Body of pancreas (tissue), 4 donors: ENCODE results near the gene CCDC127.
"Not testable (repeated sequence)": the region's sequence is repeated elsewhere in the genome, so short reads cannot be mapped to it uniquely, and the experiment has no call there.

Experiments
- POLR2A ChIP-seq, 3 donors: fragments of 450-650 bp; IDR thresholded peaks; one replicate each; pipeline ENCODE4 v1.6.1; 2016; ENCODE audit warnings: antibody characterized with exemption in 3 of 3, mild to moderate bottlenecking in 2 of 3
- TF ChIP-seq, protein P1 (sequence below), 7 experiments: fragments of 450-650 bp in 4 of 7; fragments of 200-600 bp in 3 of 7; sonication (generic) in 3 of 7; IDR thresholded peaks; one replicate each; pipeline ENCODE4 v1.5.1; 2016 to 2019; ENCODE audit warnings: antibody characterized with exemption in 7 of 7

DNA sequence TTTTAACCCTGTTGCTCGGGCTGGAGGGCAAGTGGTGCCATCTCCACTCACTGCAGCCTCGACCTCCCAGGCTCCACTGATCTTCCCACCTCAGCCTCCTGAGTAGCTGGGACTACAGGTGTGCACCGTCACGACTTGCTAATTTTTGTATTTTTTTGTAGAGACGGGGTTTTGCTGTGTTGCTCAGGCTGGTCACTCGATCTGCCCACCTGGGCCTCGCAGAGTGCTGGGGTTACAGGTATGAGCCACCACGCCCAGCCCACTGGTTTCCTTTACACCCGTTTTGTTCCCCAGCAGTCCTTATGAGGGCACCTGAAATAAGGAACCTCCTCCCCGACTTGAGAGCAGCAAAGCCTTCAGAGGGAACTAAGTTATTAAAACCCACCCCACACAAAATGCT is 1.9 kb downstream of the CCDC127 start:
- TF ChIP-seq POLR2A (IDR thresholded peaks at IDR 0.05) = not testable (repeated sequence)
- TF ChIP-seq, protein P1, sequence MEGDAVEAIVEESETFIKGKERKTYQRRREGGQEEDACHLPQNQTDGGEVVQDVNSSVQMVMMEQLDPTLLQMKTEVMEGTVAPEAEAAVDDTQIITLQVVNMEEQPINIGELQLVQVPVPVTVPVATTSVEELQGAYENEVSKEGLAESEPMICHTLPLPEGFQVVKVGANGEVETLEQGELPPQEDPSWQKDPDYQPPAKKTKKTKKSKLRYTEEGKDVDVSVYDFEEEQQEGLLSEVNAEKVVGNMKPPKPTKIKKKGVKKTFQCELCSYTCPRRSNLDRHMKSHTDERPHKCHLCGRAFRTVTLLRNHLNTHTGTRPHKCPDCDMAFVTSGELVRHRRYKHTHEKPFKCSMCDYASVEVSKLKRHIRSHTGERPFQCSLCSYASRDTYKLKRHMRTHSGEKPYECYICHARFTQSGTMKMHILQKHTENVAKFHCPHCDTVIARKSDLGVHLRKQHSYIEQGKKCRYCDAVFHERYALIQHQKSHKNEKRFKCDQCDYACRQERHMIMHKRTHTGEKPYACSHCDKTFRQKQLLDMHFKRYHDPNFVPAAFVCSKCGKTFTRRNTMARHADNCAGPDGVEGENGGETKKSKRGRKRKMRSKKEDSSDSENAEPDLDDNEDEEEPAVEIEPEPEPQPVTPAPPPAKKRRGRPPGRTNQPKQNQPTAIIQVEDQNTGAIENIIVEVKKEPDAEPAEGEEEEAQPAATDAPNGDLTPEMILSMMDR (IDR thresholded peaks at IDR 0.05) = not testable (repeated sequence)
